ENCODE data around the gene FAM222A.
"Not testable (repeated sequence)": the region's sequence is repeated elsewhere in the genome, so short reads cannot be mapped to it uniquely, and the experiment has no call there.

FAM222A gene

GRCh38 chr12:109693653-109694600, 19.7 kb upstream of the FAM222A start:
- no peak for DNase-seq

GRCh38 chr12:109694629-109695028, 19.0 kb upstream of the FAM222A start:
- DNase-seq = not testable (repeated sequence)

GRCh38 chr12:109695416-109695815, 18.2 kb upstream of the FAM222A start:
- no peak for DNase-seq

GRCh38 chr12:109695961-109696461, 17.6 kb upstream of the FAM222A start:
- DNase-seq = no peak

- DNase-seq = no peak
Observed at GRCh38 chr12:109696485-109697269, 16.9 kb upstream of the FAM222A start.

GRCh38 chr12:109697270-109697553, 16.4 kb upstream of the FAM222A start:
- DNase-seq = no peak

- DNase-seq = no peak
Observed at GRCh38 chr12:109697877-109698468, 15.7 kb upstream of the FAM222A start.

- DNase-seq = no peak
Observed at GRCh38 chr12:109698820-109699219, 14.8 kb upstream of the FAM222A start.

- DNase-seq = no peak
Observed at GRCh38 chr12:109701064-109701463, 12.6 kb upstream of the FAM222A start.

GRCh38 chr12:109702111-109702841, 11.3 kb upstream of the FAM222A start:
- DNase-seq = no peak

- DNase-seq = no peak
Observed at GRCh38 chr12:109703684-109704083, 9.9 kb upstream of the FAM222A start.

- DNase-seq = no peak
Observed at GRCh38 chr12:109704371-109705098, 9.1 kb upstream of the FAM222A start.

GRCh38 chr12:109705291-109705690, 8.3 kb upstream of the FAM222A start:
- no peak for DNase-seq

- no peak for DNase-seq
Observed at GRCh38 chr12:109706398-109706746, 7.3 kb upstream of the FAM222A start.

- no peak for DNase-seq
Observed at GRCh38 chr12:109706747-109707469, 6.7 kb upstream of the FAM222A start.

- DNase-seq = no peak
Observed at GRCh38 chr12:109707470-109707821, 6.2 kb upstream of the FAM222A start.

GRCh38 chr12:109708939-109709338, 4.7 kb upstream of the FAM222A start:
- no peak for DNase-seq

- DNase-seq = no peak
Observed at GRCh38 chr12:109709401-109709991, 4.1 kb upstream of the FAM222A start.

- DNase-seq = no peak
Observed at GRCh38 chr12:109710205-109710746, 3.3 kb upstream of the FAM222A start.

- DNase-seq = no peak
Observed at GRCh38 chr12:109710747-109711595, 2.7 kb upstream of the FAM222A start.
